ENCODE data around the gene SMOC1.

The SMOC1 gene

GRCh38 chr14:70005281-70005805, 126.1 kb downstream of the SMOC1 start:
- in situ Hi-C loops (cut with MboI; ENCODE audit: low sequenced_read_pairs): no loop called here

GRCh38 chr14:70006699-70007098, 127.5 kb downstream of the SMOC1 start:
- in situ Hi-C loops (cut with MboI; ENCODE audit: low sequenced_read_pairs): no loop called here

GRCh38 chr14:70008284-70009262, 129.4 kb downstream of the SMOC1 start:
- in situ Hi-C loops (cut with MboI; ENCODE audit: low sequenced_read_pairs): no loop called here

- in situ Hi-C loops (cut with MboI; ENCODE audit: low sequenced_read_pairs): no loop called here
These were observed 130.7 kb downstream of the SMOC1 start for GRCh38 chr14:70009961-70010360.

- in situ Hi-C loops (cut with MboI; ENCODE audit: low sequenced_read_pairs): no loop called here
These were observed 131.9 kb downstream of the SMOC1 start for GRCh38 chr14:70011098-70011497.

GRCh38 chr14:70011708-70012107, 132.5 kb downstream of the SMOC1 start:
- in situ Hi-C loops (cut with MboI; ENCODE audit: low sequenced_read_pairs): no loop called here

- in situ Hi-C loops (cut with MboI; ENCODE audit: low sequenced_read_pairs): no loop called here
These were observed 134.2 kb downstream of the SMOC1 start for GRCh38 chr14:70013271-70013873.

- in situ Hi-C loops (cut with MboI; ENCODE audit: low sequenced_read_pairs): no loop called here
These were observed 135.3 kb downstream of the SMOC1 start for GRCh38 chr14:70014406-70015095.

GRCh38 chr14:70018230-70018629, 139.0 kb downstream of the SMOC1 start:
- in situ Hi-C loops (cut with MboI; ENCODE audit: low sequenced_read_pairs): no loop called here

- in situ Hi-C loops (cut with MboI; ENCODE audit: low sequenced_read_pairs): no loop called here
These were observed 139.5 kb downstream of the SMOC1 start for GRCh38 chr14:70018713-70019211.

- in situ Hi-C loops (cut with MboI; ENCODE audit: low sequenced_read_pairs): no loop called here
These were observed 140.5 kb downstream of the SMOC1 start for GRCh38 chr14:70019695-70020094.

GRCh38 chr14:70020352-70021170, 141.3 kb downstream of the SMOC1 start:
- in situ Hi-C loops (cut with MboI; ENCODE audit: low sequenced_read_pairs): no loop called here

- in situ Hi-C loops (cut with MboI; ENCODE audit: low sequenced_read_pairs): no loop called here
These were observed 142.5 kb downstream of the SMOC1 start for GRCh38 chr14:70021548-70022220.

GRCh38 chr14:70022771-70023445, 143.7 kb downstream of the SMOC1 start:
- in situ Hi-C loops (cut with MboI; ENCODE audit: low sequenced_read_pairs): no loop called here

- in situ Hi-C loops (cut with MboI; ENCODE audit: low sequenced_read_pairs): no loop called here
These were observed 144.7 kb downstream of the SMOC1 start for GRCh38 chr14:70023871-70024270.

- in situ Hi-C loops (cut with MboI; ENCODE audit: low sequenced_read_pairs): no loop called here
These were observed 148.7 kb downstream of the SMOC1 start for GRCh38 chr14:70027785-70028428.

- in situ Hi-C loops (cut with MboI; ENCODE audit: low sequenced_read_pairs): no loop called here
These were observed 150.3 kb downstream of the SMOC1 start for GRCh38 chr14:70029296-70030132.

GRCh38 chr14:70032016-70032415, 152.8 kb downstream of the SMOC1 start:
- in situ Hi-C loops (cut with MboI; ENCODE audit: low sequenced_read_pairs): no loop called here

All from HL-60/S4 (cell line).